K562 (cell line): ENCODE measurements around the gene GPR148. TPM values are rescaled to one million over a fixed set of nuclear protein-coding genes. Genes with fewer than 3 reads are reported as not detected.

ENCODE experiments used
- ATAC-seq: fragments of 200-7000 bp; cut with Tn5 transposase; 3 replicates; pipeline ENCODE4 v1.9.1; 2020; ENCODE audit warnings: moderate library complexity
- BruUV-seq: library from RNA; stranded (reverse); fragments of 400-500 nt; replicated peaks from 2 replicates; lab custom pipeline; 2021; lab: Mats Ljungman, UMichigan
- CTCF ChIA-PET: fragments of 300-600 bp; formaldehyde crosslinking; extraction: SDS; loops from one replicate; lab custom pipeline; 2021; ENCODE audit warnings: low intra/inter-chr PET ratio; lab: Yijun Ruan, JAX
- POLR2A ChIA-PET: fragments of 300-600, 350-650 bp; sonication (Branson Sonifier 250); formaldehyde crosslinking; extraction: SDS; loops from one replicate; lab custom pipeline; 2021; ENCODE audit warnings: antibody characterized with exemption, inconsistent platforms; lab: Yijun Ruan, JAX
- DNase-seq, 4 experiments: peaks; one replicate each; pipeline versions ENCODE4 v3.0.0 to v3.0.0-alpha.2; 2011 to 2018; ENCODE audit warnings: low spot score in 3 of 4, mixed read lengths in 3 of 4; ENCODE audit errors: extremely low read depth in 1 of 4
- FAIRE-seq: peaks from 2 replicates; lab custom pipeline; 2011; peaks lifted over from hg19 to GRCh38; lab: Jason Lieb, UNC
- H2AFZ ChIP-seq: 2 replicates; pipeline ENCODE4 v1.6.0; 2011; ENCODE audit warnings: low read depth, low read length, control low read depth, inconsistent platforms
- H3K27ac ChIP-seq: fragments of 200-600 bp; 3 replicates; pipeline ENCODE4 v1.8.0; 2011; ENCODE audit warnings: low read depth, mild to moderate bottlenecking, control low read depth, inconsistent platforms, low read length, moderate library complexity, mixed read lengths; ENCODE audit errors: extremely low read depth
- H3K27me3 ChIP-seq, 2 experiments: fragments of 300-600 bp in 1 of 2; 2 replicates in 1 of 2; 3 replicates in 1 of 2; pipeline versions ENCODE4 v1.6.0 to v1.8.0; 2011; ENCODE audit warnings: inconsistent platforms in 2 of 2, low read length in 2 of 2, mild to moderate bottlenecking in 1 of 2, mixed read lengths in 1 of 2, moderate library complexity in 1 of 2; ENCODE audit not compliant: control insufficient read depth in 2 of 2, insufficient read depth in 2 of 2
- H3K36me3 ChIP-seq: fragments of 300-600 bp; 3 replicates; pipeline ENCODE4 v1.8.0; 2011; ENCODE audit warnings: mild to moderate bottlenecking, low read length, inconsistent platforms; ENCODE audit not compliant: control insufficient read depth, insufficient read depth
- H3K4me1 ChIP-seq, 2 experiments: fragments of 200-600 bp in 1 of 2; replicated peaks in 1 of 2; 2 replicates in 1 of 2; 3 replicates in 1 of 2; pipeline versions ENCODE4 v1.5.1 to v1.8.0; 2011; ENCODE audit warnings: inconsistent platforms in 2 of 2, low read length in 2 of 2, mild to moderate bottlenecking in 1 of 2, mixed read lengths in 1 of 2, moderate library complexity in 1 of 2; ENCODE audit not compliant: control insufficient read depth in 2 of 2, insufficient read depth in 2 of 2
- H3K4me2 ChIP-seq: 2 replicates; pipeline ENCODE4 v1.6.1; 2011; ENCODE audit warnings: low read length, control low read depth, inconsistent platforms, mixed read lengths; ENCODE audit not compliant: insufficient read depth
- H3K4me3 ChIP-seq: fragments of 200-600 bp; sonication (generic), shearing (Covaris generic); 2 replicates; pipeline ENCODE4 v1.5.1; 2016; ENCODE audit warnings: control low read depth, inconsistent platforms
- H3K79me2 ChIP-seq: fragments of 200-600 bp; 3 replicates; pipeline ENCODE4 v1.8.0; 2011; ENCODE audit warnings: low read length, inconsistent platforms; ENCODE audit not compliant: control insufficient read depth, insufficient read depth
- H3K9ac ChIP-seq, 2 experiments: 2 replicates each; pipeline versions ENCODE4 v1.6.0 to v1.6.1; 2011; ENCODE audit warnings: low read depth in 2 of 2, low read length in 2 of 2, control low read depth in 1 of 2, inconsistent platforms in 1 of 2, mild to moderate bottlenecking in 1 of 2, mixed read lengths in 1 of 2; ENCODE audit not compliant: insufficient read depth in 1 of 2
- H3K9me1 ChIP-seq: one replicate; pipeline ENCODE4 v1.6.0; 2011; ENCODE audit warnings: inconsistent platforms, mild to moderate bottlenecking, low read length, moderate library complexity; ENCODE audit not compliant: control insufficient read depth, insufficient read depth
- H3K9me3 ChIP-seq: replicated peaks from 2 replicates; pipeline ENCODE4 v1.5.1; 2011; ENCODE audit warnings: low read depth, low read length, inconsistent platforms; ENCODE audit not compliant: control insufficient read depth, insufficient read depth
- H4K20me1 ChIP-seq: replicated peaks from 2 replicates; pipeline ENCODE4 v1.6.1; 2011; ENCODE audit warnings: low read length, inconsistent platforms, mixed read lengths; ENCODE audit not compliant: control insufficient read depth, insufficient read depth
- BRD9 ChIP-seq: fragments of 450-650 bp; IDR thresholded peaks from 2 replicates; pipeline ENCODE4 v1.6.1; 2018; ENCODE audit warnings: low read depth; ENCODE audit not compliant: partially characterized antibody
- CC2D1A ChIP-seq: fragments of 450-650 bp; IDR thresholded peaks from 2 replicates; pipeline ENCODE4 v1.6.1; 2017; ENCODE audit warnings: mild to moderate bottlenecking
- ELF1 ChIP-seq: fragments of 200-800 bp; sonication (Bioruptor generic); IDR thresholded peaks from 2 replicates; pipeline ENCODE4 v1.6.1; 2016; ENCODE audit warnings: missing genetic modification characterization, missing compliant biosample characterization
- HSF4 ChIP-seq: fragments of 250-450 bp; sonication (Bioruptor Pico); IDR thresholded peaks from 2 replicates; pipeline ENCODE4 v2.1.2; 2022; ENCODE audit warnings: mild to moderate bottlenecking, moderate library complexity, borderline replicate concordance
- MTA1 ChIP-seq: fragments of 450-650 bp; IDR thresholded peaks from 2 replicates; pipeline ENCODE4 v1.6.1; 2017; ENCODE audit warnings: borderline replicate concordance
- NBN ChIP-seq: fragments of 450-650 bp; IDR thresholded peaks from 2 replicates; pipeline ENCODE4 v1.6.1; 2016; ENCODE audit warnings: low read depth, mild to moderate bottlenecking
- NFRKB ChIP-seq: fragments of 450-650 bp; IDR thresholded peaks from 2 replicates; pipeline ENCODE4 v1.6.1; 2016; ENCODE audit warnings: low read depth
- SAFB ChIP-seq: fragments of 200-400 bp; formaldehyde crosslinking; IDR thresholded peaks from 2 replicates; pipeline ENCODE4 v1.6.1; 2017; ENCODE audit warnings: low read depth, low read length, borderline replicate concordance
- SIX5 ChIP-seq, 2 experiments: IDR thresholded peaks; 2 replicates each; pipeline ENCODE4 v1.6.1; 2011; ENCODE audit warnings: low read length in 2 of 2, borderline replicate concordance in 1 of 2, low read depth in 1 of 2, mild to moderate bottlenecking in 1 of 2, moderate library complexity in 1 of 2; ENCODE audit not compliant: insufficient read depth in 1 of 2
- THAP7 ChIP-seq: fragments of 250-450 bp; sonication (Bioruptor Pico); IDR thresholded peaks from 2 replicates; pipeline ENCODE4 v1.5.0; 2021
- XRCC5 ChIP-seq: fragments of 200-400 bp; formaldehyde crosslinking; IDR thresholded peaks from 2 replicates; pipeline ENCODE4 v1.6.1; 2017; ENCODE audit warnings: low read depth, mild to moderate bottlenecking, low read length
- ZC3H4 ChIP-seq: sonication (generic); formaldehyde crosslinking; IDR thresholded peaks from 2 replicates; pipeline ENCODE4 v1.9.0; 2021; ENCODE audit warnings: missing genetic modification reagents, borderline replicate concordance
- ZNF212 ChIP-seq: fragments of 450-650 bp; formaldehyde crosslinking; IDR thresholded peaks from 2 replicates; pipeline ENCODE4 v1.4.0; 2020; ENCODE audit warnings: mild to moderate bottlenecking
- ZNF41 ChIP-seq: fragments of 250-450 bp; sonication (Bioruptor Pico); conservative IDR thresholded peaks from 2 replicates; pipeline ENCODE4 v1.4.0; 2020; ENCODE audit warnings: mild to moderate bottlenecking
- ZNF766 ChIP-seq: fragments of 200-800 bp; sonication (Bioruptor generic); conservative IDR thresholded peaks from 2 replicates; pipeline ENCODE4 v1.6.1; 2016; ENCODE audit warnings: missing genetic modification characterization, missing compliant biosample characterization
- ZSCAN32 ChIP-seq: fragments of 450-650 bp; formaldehyde crosslinking; IDR thresholded peaks from 2 replicates; pipeline ENCODE4 v1.4.0; 2020; ENCODE audit warnings: mild to moderate bottlenecking, moderate library complexity
- WGBS: fragments of 100-300 bp; shearing (Covaris generic); methylation state at CpG from one replicate; pipeline ENCODE4 v1.1.6; 2016; ENCODE audit warnings: low coverage, mixed read lengths; ENCODE audit not compliant: insufficient coverage; ENCODE audit errors: missing lambda C conversion rate; 5-methylcytosine and 5-hydroxymethylcytosine counted together
- in situ Hi-C: fragments of 300-500 bp; cut with MboI; formaldehyde crosslinking; loops from 4 replicates; pipeline ENCODE4 v1.15.0; 2018; ENCODE audit warnings: inconsistent platforms, mixed read lengths
- intact Hi-C: fragments of 100-400 bp; cut with micrococcal nuclease; formaldehyde crosslinking; loops from 2 replicates; pipeline ENCODE4 v1.14.2; 2022
- polyA plus RNA-seq, 8 experiments: library from polyadenylated mRNA; depleted of rRNA in 4 of 8; stranded (reverse) in 5 of 8; unstranded in 3 of 8; fragments of >200 nt; fragmentation: Nextera tagmentation in 2 of 8; fragmentation: Illumina TruSeq in 1 of 8; extraction: Ambion mirVana in 2 of 8; extraction: Trizol in 1 of 8; gene quantifications; 2 replicates each; pipeline versions ENCODE4 v1.2.1 to v1.2.3, GENCODE V29; 2011 to 2014; ENCODE audit warnings: inconsistent platforms in 1 of 8, missing spikeins in 1 of 8
- total RNA-seq, 7 experiments: library from RNA; depleted of rRNA in 6 of 7; stranded (reverse); fragments of >200 nt in 6 of 7; fragmentation: Illumina TruSeq in 2 of 7; extraction: Trizol in 2 of 7; gene quantifications; 2 replicates each; pipeline versions ENCODE4 v1.2.1 to v1.2.3, GENCODE V29; 2011 to 2021; ENCODE audit warnings: low replicate concordance in 1 of 7
- TF ChIP-seq, protein P1 (sequence below): sonication (generic); formaldehyde crosslinking; IDR thresholded peaks from 2 replicates; pipeline ENCODE4 v1.8.1; 2022; ENCODE audit warnings: missing genetic modification reagents
- TF ChIP-seq, protein P2 (sequence below): sonication (generic); formaldehyde crosslinking; IDR thresholded peaks from 2 replicates; pipeline ENCODE4 v1.8.0; 2023; ENCODE audit warnings: mild to moderate bottlenecking, missing genetic modification reagents

GPR148 gene
- total and polyA plus RNA-seq, 9 of the 15 experiments (the other 6 are each of a cell fraction or from before 2014, with no cell fraction given) = not detected

GRCh38 chr2:130764035-130764820 lies 35.4 kb downstream of the GPR148 start:
- 3% methylated on average over 13 of the region's 15 CpGs for WGBS
- no peak overlapping the region for H3K27ac ChIP-seq
- H3K9me3 ChIP-seq = no peaks in the 10 kb centered on the region
- peaks cover 4 to 6% of the 10 kb centered on the region in 2 experiments; a peak in 2 of 5 replicates for H3K4me1 ChIP-seq
- H3K79me2 ChIP-seq = no peaks in the 10 kb centered on the region
- H3K9ac ChIP-seq = no peak overlapping the region
- no peak overlapping the region for H3K4me2 ChIP-seq
- no TSS peak for BruUV-seq
- in situ Hi-C loops (no loop called here), intact Hi-C loops (no loop called here)
- peaks cover 10% of the 10 kb centered on the region; the same call in 1 of the 2 replicates for H4K20me1 ChIP-seq
- no peak overlapping the region for H2AFZ ChIP-seq
- DNase-seq (no peak), FAIRE-seq (no peak), ATAC-seq (no peak)
- CTCF ChIA-PET = no interaction called here
- TF ChIP-seq ZSCAN32 (CRISPR knock-in tag) = no peak
- TF ChIP-seq NBN = no peak
- no peak for TF ChIP-seq SIX5 (IDR thresholded peaks at IDR 0.05; ENCODE audit: borderline replicate concordance in 1 of 2, insufficient read depth in 1 of 2, low read depth in 1 of 2, low read length in 2 of 2)
- TF ChIP-seq ELF1 (tag) = no peak
- no peak for TF ChIP-seq ZNF766 (CRISPR knock-in tag)
- TF ChIP-seq, protein P1, sequence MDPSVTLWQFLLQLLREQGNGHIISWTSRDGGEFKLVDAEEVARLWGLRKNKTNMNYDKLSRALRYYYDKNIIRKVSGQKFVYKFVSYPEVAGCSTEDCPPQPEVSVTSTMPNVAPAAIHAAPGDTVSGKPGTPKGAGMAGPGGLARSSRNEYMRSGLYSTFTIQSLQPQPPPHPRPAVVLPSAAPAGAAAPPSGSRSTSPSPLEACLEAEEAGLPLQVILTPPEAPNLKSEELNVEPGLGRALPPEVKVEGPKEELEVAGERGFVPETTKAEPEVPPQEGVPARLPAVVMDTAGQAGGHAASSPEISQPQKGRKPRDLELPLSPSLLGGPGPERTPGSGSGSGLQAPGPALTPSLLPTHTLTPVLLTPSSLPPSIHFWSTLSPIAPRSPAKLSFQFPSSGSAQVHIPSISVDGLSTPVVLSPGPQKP (CRISPR knock-in tag) = no peak
- no peak for TF ChIP-seq CC2D1A
- TF ChIP-seq, protein P2, sequence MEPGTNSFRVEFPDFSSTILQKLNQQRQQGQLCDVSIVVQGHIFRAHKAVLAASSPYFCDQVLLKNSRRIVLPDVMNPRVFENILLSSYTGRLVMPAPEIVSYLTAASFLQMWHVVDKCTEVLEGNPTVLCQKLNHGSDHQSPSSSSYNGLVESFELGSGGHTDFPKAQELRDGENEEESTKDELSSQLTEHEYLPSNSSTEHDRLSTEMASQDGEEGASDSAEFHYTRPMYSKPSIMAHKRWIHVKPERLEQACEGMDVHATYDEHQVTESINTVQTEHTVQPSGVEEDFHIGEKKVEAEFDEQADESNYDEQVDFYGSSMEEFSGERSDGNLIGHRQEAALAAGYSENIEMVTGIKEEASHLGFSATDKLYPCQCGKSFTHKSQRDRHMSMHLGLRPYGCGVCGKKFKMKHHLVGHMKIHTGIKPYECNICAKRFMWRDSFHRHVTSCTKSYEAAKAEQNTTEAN = no peak
- TF ChIP-seq ZNF41 (CRISPR knock-in tag) = no peak
- TF ChIP-seq BRD9 = no peak
- no peak for TF ChIP-seq HSF4 (CRISPR knock-in tag)
- TF ChIP-seq SAFB = no peak
- no peak for TF ChIP-seq NFRKB
- TF ChIP-seq MTA1 = no peak
- no peak for TF ChIP-seq XRCC5
- no peak for TF ChIP-seq ZNF212 (CRISPR knock-in tag)
- no peak for TF ChIP-seq ZC3H4 (CRISPR knock-in tag)
- no peak for TF ChIP-seq THAP7 (CRISPR knock-in tag)
- no peaks in the 10 kb centered on the region for H3K36me3 ChIP-seq
- peaks cover 0 to 64% of the 10 kb centered on the region in 2 experiments; a peak in 3 of 5 replicates for H3K27me3 ChIP-seq
- H3K4me3 ChIP-seq = no peak overlapping the region
- POLR2A ChIA-PET = interaction anchor here (0.6 kb wide), 1 partner anchor 368 kb away, joined by 3 read pairs; no protein-coding TSS in a partner anchor
- H3K9me1 ChIP-seq = no peaks in the 10 kb centered on the region
